ENCODE data around the gene RALGPS2.

The RALGPS2 gene

GRCh38 chr1:178724728-178725465, at the start of gene RALGPS2:
Gene RALGPS2 (plus strand): TSS chr1:178725244. CDS start chr1:178776765, 51,521 bp downstream.
- DNase-seq (ENCODE audit: low spot score) = peak; percentile 91

- no peak for DNase-seq (ENCODE audit: low spot score)
Observed at GRCh38 chr1:178679237-178679636, 45.8 kb upstream of the RALGPS2 start.

- DNase-seq (ENCODE audit: low spot score) = no peak
Observed at GRCh38 chr1:178682429-178682828, 42.6 kb upstream of the RALGPS2 start.

GRCh38 chr1:178682886-178683285, 42.2 kb upstream of the RALGPS2 start:
- no peak for DNase-seq (ENCODE audit: low spot score)

- DNase-seq (ENCODE audit: low spot score) = no peak
Observed at GRCh38 chr1:178683291-178683690, 41.8 kb upstream of the RALGPS2 start.

GRCh38 chr1:178684111-178684510, 40.9 kb upstream of the RALGPS2 start:
- DNase-seq (ENCODE audit: low spot score) = no peak

- DNase-seq (ENCODE audit: low spot score) = no peak
Observed at GRCh38 chr1:178684542-178685000, 40.5 kb upstream of the RALGPS2 start.

GRCh38 chr1:178686407-178686806, 38.6 kb upstream of the RALGPS2 start:
- DNase-seq (ENCODE audit: low spot score) = no peak

GRCh38 chr1:178688244-178688643, 36.8 kb upstream of the RALGPS2 start:
- no peak for DNase-seq (ENCODE audit: low spot score)

- DNase-seq (ENCODE audit: low spot score) = no peak
Observed at GRCh38 chr1:178689769-178690168, 35.3 kb upstream of the RALGPS2 start.

GRCh38 chr1:178690496-178690895, 34.5 kb upstream of the RALGPS2 start:
- DNase-seq (ENCODE audit: low spot score) = no peak

GRCh38 chr1:178692564-178693327, 32.3 kb upstream of the RALGPS2 start:
- DNase-seq (ENCODE audit: low spot score) = no peak

GRCh38 chr1:178693366-178693765, 31.7 kb upstream of the RALGPS2 start:
- DNase-seq (ENCODE audit: low spot score) = no peak

- no peak for DNase-seq (ENCODE audit: low spot score)
Observed at GRCh38 chr1:178694923-178695525, 30.0 kb upstream of the RALGPS2 start.

GRCh38 chr1:178702146-178702545, 22.9 kb upstream of the RALGPS2 start:
- no peak for DNase-seq (ENCODE audit: low spot score)

GRCh38 chr1:178704833-178705232, 20.2 kb upstream of the RALGPS2 start:
- no peak for DNase-seq (ENCODE audit: low spot score)

- no peak for DNase-seq (ENCODE audit: low spot score)
Observed at GRCh38 chr1:178706432-178706831, 18.6 kb upstream of the RALGPS2 start.

- DNase-seq (ENCODE audit: low spot score) = no peak
Observed at GRCh38 chr1:178713259-178713658, 11.8 kb upstream of the RALGPS2 start.

GRCh38 chr1:178714453-178714852, 10.6 kb upstream of the RALGPS2 start:
- DNase-seq (ENCODE audit: low spot score) = no peak

- DNase-seq (ENCODE audit: low spot score) = no peak
Observed at GRCh38 chr1:178716111-178716510, 8.9 kb upstream of the RALGPS2 start.

GRCh38 chr1:178718520-178718919, 6.5 kb upstream of the RALGPS2 start:
- no peak for DNase-seq (ENCODE audit: low spot score)

GRCh38 chr1:178723546-178723945, 1.5 kb upstream of the RALGPS2 start:
- DNase-seq (ENCODE audit: low spot score) = no peak

GRCh38 chr1:178724376-178724727, 692 bp upstream of the RALGPS2 start:
- no peak for DNase-seq (ENCODE audit: low spot score)

All from germinal center (tissue), 1 donor.